Measurements from ENCODE around the gene C2CD2L.
"Not testable (repeated sequence)": the region's sequence is repeated elsewhere in the genome, so short reads cannot be mapped to it uniquely, and the experiment has no call there.

C2CD2L gene

DNA sequence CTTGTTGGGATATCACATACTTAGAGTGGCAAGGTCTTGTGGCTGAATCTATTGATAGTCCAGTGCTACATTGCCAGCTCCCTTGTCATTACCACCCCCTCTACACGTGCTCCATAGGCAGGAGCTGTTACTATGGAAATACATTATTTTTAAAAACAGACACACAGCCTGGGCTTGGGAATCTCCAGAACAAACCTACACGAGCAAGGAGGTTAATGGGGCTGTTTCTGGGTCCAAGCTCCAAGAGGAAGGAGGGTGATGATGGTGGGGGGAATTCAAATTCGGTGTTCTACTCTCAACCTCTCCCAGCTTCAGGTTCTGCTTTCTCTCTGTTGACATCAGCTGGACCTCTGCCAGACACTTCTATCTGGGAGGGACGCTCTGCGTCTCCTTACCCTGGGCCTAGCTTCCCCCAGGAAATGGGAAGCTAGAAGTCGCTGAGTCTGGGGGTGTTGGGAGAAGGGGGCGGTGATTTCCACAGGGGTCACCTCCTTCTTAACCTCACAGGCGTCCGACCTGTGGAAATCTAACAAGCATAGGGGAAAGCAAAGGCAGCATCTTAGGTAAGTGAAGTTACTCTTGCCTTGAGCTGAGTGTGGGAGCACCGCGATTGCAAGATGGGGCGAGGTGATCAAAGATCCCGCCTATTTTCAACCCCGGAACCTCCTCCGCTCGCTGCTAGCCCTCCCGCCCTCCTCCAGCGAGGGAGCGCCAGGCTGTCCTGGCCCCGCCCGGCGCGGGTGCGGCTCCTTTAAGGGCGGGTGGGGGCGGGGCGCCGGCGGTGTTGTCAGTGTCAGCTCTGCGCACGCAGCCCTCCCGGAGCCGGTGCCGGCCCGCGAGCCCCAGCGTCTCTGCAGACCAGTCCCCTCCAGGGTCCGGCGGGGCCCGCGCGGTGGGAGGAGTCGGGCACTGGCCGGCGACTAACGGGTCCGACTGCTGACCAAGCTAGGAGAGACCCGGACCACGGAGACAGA is at the start of gene C2CD2L:
Gene C2CD2L, plus strand, starts transcription at position 781 of the 974 bp plus-strand sequence. CDS start 398 bp downstream, outside the sequence.
- peak; percentile 94 for DNase-seq

DNA sequence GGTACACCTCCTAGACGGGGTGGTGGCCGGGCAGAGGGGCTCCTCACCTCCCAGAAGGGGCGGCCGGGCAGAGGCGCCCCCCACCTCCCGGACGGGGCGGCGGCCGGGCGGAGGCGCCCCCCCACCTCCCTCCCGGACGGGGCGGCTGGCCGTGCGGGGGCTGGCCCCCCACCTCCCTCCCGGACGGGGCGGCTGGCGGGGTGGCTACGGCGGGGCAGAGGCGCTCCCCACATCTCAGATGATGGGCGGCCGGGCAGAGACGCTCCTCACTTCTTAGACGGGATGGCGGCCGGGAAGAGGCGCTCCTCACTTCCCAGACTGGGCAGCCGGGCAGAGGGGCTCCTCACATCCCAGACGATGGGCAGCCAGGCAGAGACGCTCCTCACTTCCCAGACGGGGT is 48.0 kb upstream of the C2CD2L start:
- not testable (repeated sequence) for DNase-seq

DNA sequence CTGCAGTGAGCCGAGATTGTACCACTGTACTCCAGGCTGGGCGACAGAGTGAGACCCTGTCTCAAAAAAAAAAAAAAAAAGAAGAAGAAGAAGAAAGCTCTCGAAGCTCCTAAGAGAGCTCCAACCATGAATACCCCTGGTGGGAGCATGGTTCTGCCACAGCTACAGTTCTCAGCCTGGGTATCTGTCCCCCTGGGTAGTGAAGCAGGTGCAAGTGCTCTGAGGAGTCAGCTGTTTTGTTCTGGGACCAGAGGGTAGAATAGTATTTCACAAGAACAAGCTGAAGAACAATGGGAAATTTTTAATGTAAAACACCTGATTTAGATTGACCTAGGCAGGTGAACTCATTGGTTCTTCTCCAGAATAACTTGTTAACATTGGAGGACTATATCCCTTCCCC is 45.9 kb upstream of the C2CD2L start:
- DNase-seq: no peak

DNA sequence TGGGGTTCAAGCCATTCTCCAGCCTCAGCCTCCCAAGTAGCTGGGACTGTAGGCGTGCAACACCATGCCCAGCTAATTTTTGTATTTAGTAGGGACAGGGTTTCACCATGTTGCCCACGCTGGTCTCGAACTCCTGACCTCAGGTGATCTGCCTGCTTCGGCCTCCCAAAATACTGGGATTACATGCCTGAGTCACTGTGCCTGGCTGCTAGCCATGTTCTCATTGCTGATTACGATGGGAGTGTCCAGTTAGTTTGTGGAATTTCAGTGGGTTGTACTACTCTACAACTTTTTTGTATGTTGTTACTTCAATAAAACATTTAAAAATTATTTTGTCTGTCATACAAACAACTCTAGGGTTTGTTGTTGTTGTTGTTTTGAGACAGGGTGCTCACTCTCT is 44.4 kb upstream of the C2CD2L start:
- DNase-seq: no peak

DNA sequence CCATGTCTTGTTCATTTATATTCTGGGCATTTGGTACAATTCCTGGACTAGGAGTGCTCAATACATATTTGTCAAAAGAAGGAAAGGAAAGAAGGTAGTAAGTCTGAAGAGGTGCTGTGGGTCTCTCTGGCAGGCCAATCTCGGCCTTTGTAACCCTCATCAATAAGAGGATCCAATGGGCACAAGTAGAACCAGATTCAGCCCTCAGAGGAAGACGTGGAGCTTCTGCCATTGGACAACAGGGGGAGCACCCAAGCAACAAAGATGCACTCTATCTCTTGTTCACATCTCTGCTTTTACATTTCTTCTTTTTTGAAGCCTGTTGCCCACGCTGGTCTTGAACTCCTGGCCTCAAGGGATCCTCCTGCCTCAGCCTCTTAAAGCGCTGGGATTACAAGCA is 41.8 kb upstream of the C2CD2L start:
- no peak for DNase-seq

DNA sequence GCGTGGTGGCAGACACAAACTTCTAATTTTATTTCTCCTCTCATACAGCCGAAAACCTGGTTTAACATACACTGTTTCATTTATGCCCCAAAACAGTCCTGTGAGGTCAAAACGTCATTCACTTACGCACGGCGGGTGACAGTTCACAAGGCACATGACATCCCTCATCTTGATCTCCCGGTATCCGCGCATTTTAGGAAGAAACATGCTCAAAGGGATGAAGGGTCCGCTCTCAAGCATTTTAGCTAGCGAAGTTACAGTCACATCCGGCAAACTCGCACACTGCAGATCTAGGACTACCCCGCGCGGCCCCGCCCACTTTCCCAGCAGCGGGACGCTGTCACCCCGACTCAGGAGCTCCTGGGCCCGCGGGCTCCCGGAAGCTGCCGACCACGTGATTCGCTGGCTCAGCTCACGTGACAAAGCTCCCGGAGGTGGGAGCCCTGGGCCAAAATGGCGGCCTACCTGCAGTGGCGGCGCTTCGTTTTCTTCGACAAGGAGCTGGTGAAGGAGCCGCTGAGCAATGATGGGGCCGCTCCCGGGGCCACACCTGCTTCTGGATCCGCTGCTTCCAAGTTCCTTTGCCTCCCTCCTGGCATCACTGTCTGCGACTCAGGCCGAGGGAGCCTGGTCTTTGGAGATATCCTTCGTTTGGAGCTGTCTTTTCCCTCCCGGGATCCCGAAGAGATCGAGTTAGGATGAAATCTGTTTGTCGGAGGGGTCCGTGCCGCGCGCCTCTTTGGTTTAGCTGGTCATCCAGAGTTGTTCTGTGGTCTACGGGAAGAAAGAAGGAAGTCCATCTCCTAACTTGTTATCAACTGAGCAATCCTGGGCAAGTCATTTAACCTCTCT is 39.5 kb upstream of the C2CD2L start, which contains the start of gene VPS11:
Gene VPS11, plus strand, starts transcription at position 448 of the 852 bp plus-strand sequence. Its CDS starts 6 bp downstream, at position 454.
- DNase-seq: peak; percentile 96

GRCh38 chr11:119077839-119078238 is 29.3 kb upstream of the C2CD2L start:
- DNase-seq: no peak

GRCh38 chr11:119078675-119079420 is 28.3 kb upstream of the C2CD2L start:
- no peak for DNase-seq

DNA sequence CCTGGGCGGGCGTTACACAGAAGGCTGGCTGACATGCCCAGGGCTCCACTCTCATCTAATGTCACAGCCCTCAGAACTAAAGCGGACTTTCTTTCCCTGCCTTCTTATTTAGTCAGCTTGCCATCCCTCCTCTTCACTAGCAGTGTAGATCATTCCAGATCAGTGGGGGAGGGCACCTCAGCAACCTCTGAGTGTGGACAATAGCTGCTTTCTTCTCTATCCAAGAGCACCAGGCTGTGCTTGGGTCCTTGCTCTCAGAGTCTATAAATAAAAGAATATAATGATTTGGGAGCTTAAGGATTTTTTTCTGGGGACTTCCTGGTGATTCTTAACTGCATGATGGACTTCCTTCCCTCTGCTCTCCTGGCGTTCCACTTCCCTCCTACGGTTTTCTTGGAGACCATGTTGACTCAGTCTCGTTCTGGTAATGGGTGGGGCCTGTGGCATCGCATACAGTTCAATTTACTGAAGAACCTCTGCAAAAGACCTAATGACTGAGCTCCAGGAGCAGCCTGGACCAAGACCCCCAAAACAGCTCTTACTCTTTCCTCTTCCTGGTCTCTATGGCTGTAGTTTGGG is 25.4 kb upstream of the C2CD2L start:
- no peak for DNase-seq

GRCh38 chr11:119084663-119085436 is 22.3 kb upstream of the C2CD2L start, which contains the start of gene HMBS:
Gene HMBS, plus strand, starts transcription at chr11:119084881. Its CDS starts 153 bp downstream, at chr11:119085034.
- DNase-seq: peak; percentile 98

GRCh38 chr11:119085437-119085847 is 21.7 kb upstream of the C2CD2L start:
- DNase-seq: no peak

DNA sequence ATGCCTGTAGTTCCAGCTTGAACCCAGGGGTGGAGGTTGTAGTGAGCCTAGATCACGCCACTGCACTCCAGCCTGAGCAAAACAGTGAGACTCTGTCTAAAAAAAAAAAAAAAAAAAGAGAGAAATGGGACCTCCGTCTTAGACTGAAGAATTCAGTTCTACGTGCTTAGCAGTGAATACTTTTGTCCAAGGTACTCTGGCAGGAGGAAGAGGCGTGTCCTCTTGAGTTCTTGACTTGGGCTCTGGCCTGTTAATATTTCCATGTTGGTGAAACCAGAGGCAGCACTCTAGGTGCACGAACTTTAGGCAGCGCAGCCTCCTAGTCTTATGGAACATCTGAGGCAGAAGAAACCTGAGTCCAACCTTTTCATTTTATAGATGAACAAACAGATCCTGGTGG is 20.0 kb upstream of the C2CD2L start:
- DNase-seq: no peak

GRCh38 chr11:119087747-119088241 is 19.4 kb upstream of the C2CD2L start:
- no peak for DNase-seq

DNA sequence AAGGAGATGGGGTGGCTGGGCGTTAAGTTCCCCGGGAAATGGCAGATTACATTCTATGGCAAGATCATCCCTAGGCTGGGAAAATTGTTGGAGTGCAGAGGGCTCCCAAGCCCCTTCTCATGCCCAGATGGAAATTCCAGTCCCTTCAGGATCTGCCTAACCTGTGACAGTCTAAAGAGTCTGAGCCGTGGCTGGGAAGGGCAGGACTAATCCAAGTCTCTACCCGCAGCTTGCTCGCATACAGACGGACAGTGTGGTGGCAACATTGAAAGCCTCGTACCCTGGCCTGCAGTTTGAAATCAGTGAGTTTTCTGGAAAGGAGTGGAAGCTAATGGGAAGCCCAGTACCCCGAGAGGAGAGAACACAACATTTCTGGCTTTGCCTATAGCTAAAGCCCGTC is 18.7 kb upstream of the C2CD2L start:
- no peak for DNase-seq

DNA sequence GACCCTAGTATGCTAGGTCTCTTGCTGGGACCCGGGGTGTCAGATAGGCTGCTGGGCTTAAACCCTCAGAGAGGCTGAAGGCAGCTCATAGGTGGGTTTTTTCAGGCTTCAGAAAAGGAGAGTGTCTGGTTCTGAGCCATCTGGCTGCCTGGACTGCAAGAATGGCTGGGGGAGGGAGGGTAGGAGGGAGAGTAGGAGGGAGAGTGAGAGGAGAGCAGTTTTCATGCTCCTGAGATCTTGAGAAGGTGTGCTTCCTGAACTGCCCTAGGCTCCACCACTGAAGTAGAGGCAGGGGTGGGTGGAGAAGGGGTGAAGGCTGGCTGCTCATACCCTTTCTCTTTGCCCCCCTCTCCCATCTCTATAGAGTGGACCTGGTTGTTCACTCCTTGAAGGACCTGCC is 17.8 kb upstream of the C2CD2L start:
- DNase-seq: no peak

DNA sequence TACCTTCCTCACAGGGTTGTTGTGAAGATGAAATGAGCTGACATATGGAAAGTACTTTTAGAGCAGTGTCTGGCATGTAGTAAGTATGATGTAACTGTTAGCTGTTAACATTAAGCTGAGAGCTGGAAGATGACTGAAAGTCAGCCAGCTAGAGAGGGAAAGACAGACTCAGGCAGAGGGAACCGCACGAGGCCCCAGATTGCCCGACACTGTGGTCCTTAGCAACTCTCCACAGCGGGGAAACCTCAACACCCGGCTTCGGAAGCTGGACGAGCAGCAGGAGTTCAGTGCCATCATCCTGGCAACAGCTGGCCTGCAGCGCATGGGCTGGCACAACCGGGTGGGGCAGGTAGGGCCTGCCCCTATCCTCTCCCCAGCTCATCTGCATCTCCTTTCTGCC is 16.0 kb upstream of the C2CD2L start:
- no peak for DNase-seq

DNA sequence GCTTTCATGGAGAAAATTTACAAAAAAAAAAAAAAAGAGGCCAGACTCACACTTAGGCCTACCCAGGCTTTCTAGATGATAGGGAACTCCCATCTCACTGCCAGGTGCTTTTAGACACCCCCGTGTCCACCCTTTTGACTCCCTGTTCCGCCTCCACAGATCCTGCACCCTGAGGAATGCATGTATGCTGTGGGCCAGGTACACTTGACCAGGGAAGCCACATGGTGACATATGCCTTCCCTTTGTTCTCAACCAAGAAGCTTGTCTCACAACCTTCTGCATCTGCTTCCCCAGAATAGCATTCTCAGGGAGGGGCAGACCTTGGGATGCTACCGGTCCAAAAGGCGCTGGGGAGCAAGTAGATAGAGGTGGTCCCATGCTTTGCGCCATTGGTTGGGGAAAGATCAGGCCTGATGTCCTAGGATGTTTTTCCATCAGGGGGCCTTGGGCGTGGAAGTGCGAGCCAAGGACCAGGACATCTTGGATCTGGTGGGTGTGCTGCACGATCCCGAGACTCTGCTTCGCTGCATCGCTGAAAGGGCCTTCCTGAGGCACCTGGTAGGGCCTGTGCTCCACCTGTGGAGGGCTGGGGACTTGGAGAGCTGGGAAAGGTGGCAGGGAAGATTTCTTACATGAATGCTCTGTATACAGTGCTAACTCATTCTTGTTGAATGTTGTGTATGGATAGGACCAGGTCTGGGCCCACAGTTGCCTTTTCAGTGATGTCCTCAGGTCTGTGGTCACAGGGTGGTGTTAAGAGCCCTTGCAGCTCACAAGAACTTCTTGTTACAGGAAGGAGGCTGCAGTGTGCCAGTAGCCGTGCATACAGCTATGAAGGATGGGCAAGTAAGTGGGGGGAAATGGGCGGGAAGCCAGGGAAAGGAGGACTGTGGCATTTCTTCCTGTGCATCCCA is 14.9 kb upstream of the C2CD2L start:
- DNase-seq: no peak

DNA sequence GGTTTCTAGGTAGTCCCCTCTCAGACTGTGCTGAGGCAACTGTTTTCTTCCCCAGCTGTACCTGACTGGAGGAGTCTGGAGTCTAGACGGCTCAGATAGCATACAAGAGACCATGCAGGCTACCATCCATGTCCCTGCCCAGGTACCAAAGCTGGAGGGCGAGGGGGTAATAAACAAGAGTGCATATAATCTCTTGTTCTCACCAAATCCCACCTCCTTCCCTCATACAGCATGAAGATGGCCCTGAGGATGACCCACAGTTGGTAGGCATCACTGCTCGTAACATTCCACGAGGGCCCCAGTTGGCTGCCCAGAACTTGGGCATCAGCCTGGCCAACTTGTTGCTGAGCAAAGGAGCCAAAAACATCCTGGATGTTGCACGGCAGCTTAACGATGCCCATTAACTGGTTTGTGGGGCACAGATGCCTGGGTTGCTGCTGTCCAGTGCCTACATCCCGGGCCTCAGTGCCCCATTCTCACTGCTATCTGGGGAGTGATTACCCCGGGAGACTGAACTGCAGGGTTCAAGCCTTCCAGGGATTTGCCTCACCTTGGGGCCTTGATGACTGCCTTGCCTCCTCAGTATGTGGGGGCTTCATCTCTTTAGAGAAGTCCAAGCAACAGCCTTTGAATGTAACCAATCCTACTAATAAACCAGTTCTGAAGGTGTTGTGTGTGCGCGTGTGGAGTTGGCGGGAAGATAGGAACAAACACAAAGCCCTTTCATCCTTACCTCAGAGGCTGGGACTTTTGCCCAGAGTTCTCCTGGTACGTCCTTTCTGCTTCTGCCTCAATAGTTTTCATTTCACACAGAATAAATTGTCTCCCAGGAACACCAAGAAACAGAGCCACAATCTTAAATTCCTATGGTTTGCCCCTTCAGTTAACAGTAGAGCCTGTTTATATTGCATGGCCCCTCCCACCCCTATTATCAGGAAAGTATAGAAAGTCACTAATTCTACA is 14.0 kb upstream of the C2CD2L start:
- DNase-seq: no peak
